ENCODE results near the gene SPEM3.

DNA sequence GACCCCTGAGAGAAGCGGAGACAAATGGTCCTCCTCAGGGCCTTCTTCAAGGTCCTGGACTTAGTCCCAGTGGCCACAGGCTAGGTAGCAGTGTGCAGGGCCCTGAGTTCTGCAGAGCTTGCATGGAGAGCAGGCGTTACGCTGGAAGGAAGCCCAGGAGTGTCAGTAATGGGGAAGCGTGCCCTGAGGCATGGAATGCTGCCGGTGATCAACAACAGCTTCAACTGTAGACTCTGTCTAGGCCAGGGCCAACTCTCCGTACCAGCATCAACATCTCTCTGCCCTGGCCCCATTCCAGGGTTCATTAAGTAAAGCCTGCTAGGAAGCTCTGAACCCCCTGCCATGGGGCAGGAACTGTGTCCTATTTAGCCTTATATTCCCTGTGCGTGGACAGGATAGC is 48.3 kb upstream of the SPEM3 start:
- TF ChIP-seq POLR2A (IDR thresholded peaks at IDR 0.05; ENCODE audit: low read depth, low read length) (no peak), EZH2 (IDR thresholded peaks at IDR 0.05; ENCODE audit: borderline replicate concordance, control insufficient read depth, low read depth, low read length) (no peak), POLR2AphosphoS5 (IDR thresholded peaks at IDR 0.05; ENCODE audit: low read length) (no peak), SMAD1 (IDR thresholded peaks at IDR 0.05; ENCODE audit: low read depth, partially characterized antibody) (no peak), NR2C1 (IDR thresholded peaks at IDR 0.05) (no peak), YY1 (IDR thresholded peaks at IDR 0.05; ENCODE audit: low read depth, low read length) (no peak), MYC (IDR thresholded peaks at IDR 0.05; ENCODE audit: insufficient read depth, insufficient read length, insufficient replicate concordance, low read length, severe bottlenecking) (no peak), RFX5 (IDR thresholded peaks at IDR 0.05; ENCODE audit: low read depth, low read length) (no peak)
- TF ChIP-seq, protein P1, sequence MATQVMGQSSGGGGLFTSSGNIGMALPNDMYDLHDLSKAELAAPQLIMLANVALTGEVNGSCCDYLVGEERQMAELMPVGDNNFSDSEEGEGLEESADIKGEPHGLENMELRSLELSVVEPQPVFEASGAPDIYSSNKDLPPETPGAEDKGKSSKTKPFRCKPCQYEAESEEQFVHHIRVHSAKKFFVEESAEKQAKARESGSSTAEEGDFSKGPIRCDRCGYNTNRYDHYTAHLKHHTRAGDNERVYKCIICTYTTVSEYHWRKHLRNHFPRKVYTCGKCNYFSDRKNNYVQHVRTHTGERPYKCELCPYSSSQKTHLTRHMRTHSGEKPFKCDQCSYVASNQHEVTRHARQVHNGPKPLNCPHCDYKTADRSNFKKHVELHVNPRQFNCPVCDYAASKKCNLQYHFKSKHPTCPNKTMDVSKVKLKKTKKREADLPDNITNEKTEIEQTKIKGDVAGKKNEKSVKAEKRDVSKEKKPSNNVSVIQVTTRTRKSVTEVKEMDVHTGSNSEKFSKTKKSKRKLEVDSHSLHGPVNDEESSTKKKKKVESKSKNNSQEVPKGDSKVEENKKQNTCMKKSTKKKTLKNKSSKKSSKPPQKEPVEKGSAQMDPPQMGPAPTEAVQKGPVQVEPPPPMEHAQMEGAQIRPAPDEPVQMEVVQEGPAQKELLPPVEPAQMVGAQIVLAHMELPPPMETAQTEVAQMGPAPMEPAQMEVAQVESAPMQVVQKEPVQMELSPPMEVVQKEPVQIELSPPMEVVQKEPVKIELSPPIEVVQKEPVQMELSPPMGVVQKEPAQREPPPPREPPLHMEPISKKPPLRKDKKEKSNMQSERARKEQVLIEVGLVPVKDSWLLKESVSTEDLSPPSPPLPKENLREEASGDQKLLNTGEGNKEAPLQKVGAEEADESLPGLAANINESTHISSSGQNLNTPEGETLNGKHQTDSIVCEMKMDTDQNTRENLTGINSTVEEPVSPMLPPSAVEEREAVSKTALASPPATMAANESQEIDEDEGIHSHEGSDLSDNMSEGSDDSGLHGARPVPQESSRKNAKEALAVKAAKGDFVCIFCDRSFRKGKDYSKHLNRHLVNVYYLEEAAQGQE (IDR thresholded peaks at IDR 0.05; ENCODE audit: low read depth, low read length) = no peak
- TF ChIP-seq, protein P2, sequence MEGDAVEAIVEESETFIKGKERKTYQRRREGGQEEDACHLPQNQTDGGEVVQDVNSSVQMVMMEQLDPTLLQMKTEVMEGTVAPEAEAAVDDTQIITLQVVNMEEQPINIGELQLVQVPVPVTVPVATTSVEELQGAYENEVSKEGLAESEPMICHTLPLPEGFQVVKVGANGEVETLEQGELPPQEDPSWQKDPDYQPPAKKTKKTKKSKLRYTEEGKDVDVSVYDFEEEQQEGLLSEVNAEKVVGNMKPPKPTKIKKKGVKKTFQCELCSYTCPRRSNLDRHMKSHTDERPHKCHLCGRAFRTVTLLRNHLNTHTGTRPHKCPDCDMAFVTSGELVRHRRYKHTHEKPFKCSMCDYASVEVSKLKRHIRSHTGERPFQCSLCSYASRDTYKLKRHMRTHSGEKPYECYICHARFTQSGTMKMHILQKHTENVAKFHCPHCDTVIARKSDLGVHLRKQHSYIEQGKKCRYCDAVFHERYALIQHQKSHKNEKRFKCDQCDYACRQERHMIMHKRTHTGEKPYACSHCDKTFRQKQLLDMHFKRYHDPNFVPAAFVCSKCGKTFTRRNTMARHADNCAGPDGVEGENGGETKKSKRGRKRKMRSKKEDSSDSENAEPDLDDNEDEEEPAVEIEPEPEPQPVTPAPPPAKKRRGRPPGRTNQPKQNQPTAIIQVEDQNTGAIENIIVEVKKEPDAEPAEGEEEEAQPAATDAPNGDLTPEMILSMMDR (IDR thresholded peaks at IDR 0.05 in 2 of 3, conservative IDR thresholded peaks at IDR 0.05 in 1 of 3; ENCODE audit: control insufficient read depth in 2 of 3, extremely low read depth in 1 of 3, insufficient read depth in 1 of 3, low read depth in 3 of 3, low read length in 3 of 3) = no peak
- TF ChIP-seq, protein P3, sequence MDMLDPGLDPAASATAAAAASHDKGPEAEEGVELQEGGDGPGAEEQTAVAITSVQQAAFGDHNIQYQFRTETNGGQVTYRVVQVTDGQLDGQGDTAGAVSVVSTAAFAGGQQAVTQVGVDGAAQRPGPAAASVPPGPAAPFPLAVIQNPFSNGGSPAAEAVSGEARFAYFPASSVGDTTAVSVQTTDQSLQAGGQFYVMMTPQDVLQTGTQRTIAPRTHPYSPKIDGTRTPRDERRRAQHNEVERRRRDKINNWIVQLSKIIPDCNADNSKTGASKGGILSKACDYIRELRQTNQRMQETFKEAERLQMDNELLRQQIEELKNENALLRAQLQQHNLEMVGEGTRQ (IDR thresholded peaks at IDR 0.05; ENCODE audit: borderline replicate concordance, low read depth, low read length) = no peak

Measured in GM12878 (cell line).